ENCODE results near the gene PCSK6. TPM values are rescaled to one million over a fixed set of nuclear protein-coding genes. Genes with fewer than 3 reads are reported as not detected.

Gene PCSK6
- total RNA-seq, 2 experiments from 2014 or later = 0.28 TPM; not detected in 1

- Mint-ChIP-seq H3K9me3 (no peaks in the 10 kb centered on the region), H3K4me1 (ENCODE audit: low read depth) (no peaks in the 10 kb centered on the region), H3K27me3 (peaks cover 39% of the 10 kb centered on the region), H3K27ac (no peak overlapping the region), H3K36me3 (ENCODE audit: low read depth) (no peaks in the 10 kb centered on the region), H3K4me3 (no peak overlapping the region)
- Histone ChIP-seq H3K36me3 (ENCODE audit: insufficient read depth, low read length) (no peaks in the 10 kb centered on the region), H3K9me3 (ENCODE audit: control insufficient read depth in 1 of 2, insufficient read depth in 1 of 2, low read length in 2 of 2) (no peaks in the 10 kb centered on the region), H3K4me3 (ENCODE audit: low read length) (no peak overlapping the region), H3K4me1 (ENCODE audit: insufficient read depth, low read length) (no peaks in the 10 kb centered on the region), H3K27me3 (ENCODE audit: control insufficient read depth in 1 of 2, insufficient read depth in 2 of 2, low read length in 2 of 2) (peaks cover 0 to 7% of the 10 kb centered on the region in 2 experiments), H3K27ac (ENCODE audit: low read depth in 1 of 2, low read length in 2 of 2) (no peak overlapping the region)
- TF ChIP-seq CTCF (IDR thresholded peaks at IDR 0.05) = no peak
- no peak for ATAC-seq (ENCODE audit: poor library complexity)
- POLR2A ChIA-PET = no interaction called here
- intact Hi-C loops (cut with DNase I, micrococcal nuclease) = no loop called here
- DNase-seq = no peak
- CTCF ChIA-PET = no interaction called here
These were observed 15.3 kb downstream of the PCSK6 start for GRCh38 chr15:101474233-101474632.

- Histone ChIP-seq H3K27ac (ENCODE audit: low read depth in 1 of 2, low read length in 2 of 2) (no peak overlapping the region), H3K36me3 (ENCODE audit: insufficient read depth, low read length) (no peaks in the 10 kb centered on the region), H3K27me3 (ENCODE audit: control insufficient read depth in 1 of 2, insufficient read depth in 2 of 2, low read length in 2 of 2) (peaks cover 0 to 7% of the 10 kb centered on the region in 2 experiments), H3K9me3 (ENCODE audit: control insufficient read depth in 1 of 2, insufficient read depth in 1 of 2, low read length in 2 of 2) (no peaks in the 10 kb centered on the region), H3K4me3 (ENCODE audit: low read length) (no peak overlapping the region), H3K4me1 (ENCODE audit: insufficient read depth, low read length) (no peaks in the 10 kb centered on the region)
- ChIA-PET CTCF (no interaction called here), POLR2A (no interaction called here)
- no peak for TF ChIP-seq CTCF (IDR thresholded peaks at IDR 0.05)
- H3K27me3 Mint-ChIP-seq = peaks cover 31% of the 10 kb centered on the region
- H3K36me3 Mint-ChIP-seq (ENCODE audit: low read depth) = no peaks in the 10 kb centered on the region
- DNase-seq (no peak), ATAC-seq (ENCODE audit: poor library complexity) (no peak)
- H3K9me3 Mint-ChIP-seq = no peaks in the 10 kb centered on the region
- H3K27ac Mint-ChIP-seq = no peak overlapping the region
- intact Hi-C loops (cut with DNase I, micrococcal nuclease) = no loop called here
- H3K4me3 Mint-ChIP-seq = no peak overlapping the region
- no peaks in the 10 kb centered on the region for H3K4me1 Mint-ChIP-seq (ENCODE audit: low read depth)
These were observed 17.5 kb downstream of the PCSK6 start for GRCh38 chr15:101472033-101472432.

GRCh38 chr15:101470548-101471239 is 18.8 kb downstream of the PCSK6 start:
- Mint-ChIP-seq H3K36me3 (ENCODE audit: low read depth) (no peaks in the 10 kb centered on the region), H3K9me3 (no peaks in the 10 kb centered on the region), H3K27me3 (peaks cover 44% of the 10 kb centered on the region), H3K4me1 (ENCODE audit: low read depth) (no peaks in the 10 kb centered on the region), H3K27ac (no peak overlapping the region), H3K4me3 (no peak overlapping the region)
- H3K27ac ChIP-seq (ENCODE audit: low read depth in 1 of 2, low read length in 2 of 2) = no peak overlapping the region
- no peaks in the 10 kb centered on the region for H3K9me3 ChIP-seq (ENCODE audit: control insufficient read depth in 1 of 2, insufficient read depth in 1 of 2, low read length in 2 of 2)
- CTCF ChIA-PET = no interaction called here
- DNase-seq (no peak), ATAC-seq (ENCODE audit: poor library complexity) (no peak)
- no peaks in the 10 kb centered on the region for H3K4me1 ChIP-seq (ENCODE audit: insufficient read depth, low read length)
- TF ChIP-seq CTCF (IDR thresholded peaks at IDR 0.05) = no peak
- H3K27me3 ChIP-seq (ENCODE audit: control insufficient read depth in 1 of 2, insufficient read depth in 2 of 2, low read length in 2 of 2) = peaks cover 0 to 7% of the 10 kb centered on the region in 2 experiments
- POLR2A ChIA-PET = no interaction called here
- H3K4me3 ChIP-seq (ENCODE audit: low read length) = no peak overlapping the region
- intact Hi-C loops (cut with DNase I, micrococcal nuclease) = no loop called here
- H3K36me3 ChIP-seq (ENCODE audit: insufficient read depth, low read length) = no peaks in the 10 kb centered on the region

Data from CD4-positive, alpha-beta T cell (primary cell).